Lung (tissue), 12 donors: Measurements from ENCODE around the gene FLNB. TPM values are rescaled to one million over a fixed set of nuclear protein-coding genes. Genes with fewer than 3 reads are reported as not detected.

Experiments used
- ATAC-seq: fragments of 200-7000 bp; cut with Tn5 transposase; one replicate; pipeline ENCODE4 v1.9.1; 2020; ENCODE audit warnings: moderate number of reproducible peaks; ENCODE audit not compliant: insufficient read depth, low FRiP score
- DNase-seq, 3 donors: peaks; one replicate each; pipeline ENCODE4 v3.0.0-alpha.2; 2013 to 2017
- H3K27ac ChIP-seq, 2 donors: one replicate each; pipeline ENCODE4 v1.5.1; 2013; ENCODE audit warnings: mild to moderate bottlenecking in 2 of 2, moderate library complexity in 2 of 2, control low read depth in 1 of 2, inconsistent platforms in 1 of 2, low read depth in 1 of 2, low read length in 1 of 2
- H3K27me3 ChIP-seq, 3 donors: one replicate each; pipeline ENCODE4 v1.5.1; 2013; ENCODE audit warnings: low read length in 2 of 3; ENCODE audit not compliant: control insufficient read depth in 3 of 3, insufficient read depth in 3 of 3
- H3K36me3 ChIP-seq, 4 donors: one replicate each; pipeline ENCODE4 v1.5.1; 2013; ENCODE audit warnings: low read length in 4 of 4, mild to moderate bottlenecking in 1 of 4, moderate library complexity in 1 of 4; ENCODE audit not compliant: control insufficient read depth in 4 of 4, insufficient read depth in 4 of 4
- H3K4me1 ChIP-seq, 5 donors: one replicate each; pipeline ENCODE4 v1.5.1; 2013; ENCODE audit warnings: low read length in 5 of 5, mild to moderate bottlenecking in 2 of 5, moderate library complexity in 1 of 5; ENCODE audit not compliant: control insufficient read depth in 5 of 5, insufficient read depth in 5 of 5
- H3K4me3 ChIP-seq: one replicate; pipeline ENCODE4 v1.5.1; 2013; ENCODE audit warnings: mild to moderate bottlenecking, control low read depth, moderate library complexity
- H3K9ac ChIP-seq, 2 donors: one replicate each; pipeline ENCODE4 v1.5.1; 2013; ENCODE audit warnings: low read length in 2 of 2, control low read depth in 1 of 2; ENCODE audit not compliant: insufficient read depth in 1 of 2
- H3K9me3 ChIP-seq, 4 donors: one replicate each; pipeline ENCODE4 v1.5.1; 2013; ENCODE audit warnings: low read length in 3 of 4, mild to moderate bottlenecking in 1 of 4, moderate library complexity in 1 of 4; ENCODE audit not compliant: control insufficient read depth in 4 of 4, insufficient read depth in 3 of 4
- WGBS, 2 donors: extraction: QIAGEN DNeasy Blood & Tissue Kit; methylation state at CpG; one replicate each; pipeline ENCODE4 v1.1.7; 2013; 5-methylcytosine and 5-hydroxymethylcytosine counted together
- polyA plus RNA-seq, 2 donors: library from polyadenylated mRNA; stranded (reverse); fragments of 200-250 nt; gene quantifications; one replicate each; pipeline ENCODE4 v1.2.1, GENCODE V29; 2013
- total RNA-seq, 2 donors: library from RNA; depleted of rRNA in 1 of 2; stranded (reverse); fragments of >200 nt in 1 of 2; gene quantifications; one replicate each; pipeline ENCODE4 v1.2.1, GENCODE V29; 2014 to 2021
- TF ChIP-seq, protein P1 (sequence below): IDR thresholded peaks from 2 replicates; pipeline ENCODE4 v1.5.1; 2012; ENCODE audit warnings: mild to moderate bottlenecking; ENCODE audit errors: control extremely low read depth, extremely low read depth
- donor health status: control.
- donor health status: control.
- donor health status: Bipolar disorder and iron deficiency.
- donor health status: healthy.
- donor health status: DM: yes; HTN: yes; CAD: no.

Gene FLNB
- total and polyA plus RNA-seq, 4 donors: 32.4 to 122 (median 93.7) TPM

DNA sequence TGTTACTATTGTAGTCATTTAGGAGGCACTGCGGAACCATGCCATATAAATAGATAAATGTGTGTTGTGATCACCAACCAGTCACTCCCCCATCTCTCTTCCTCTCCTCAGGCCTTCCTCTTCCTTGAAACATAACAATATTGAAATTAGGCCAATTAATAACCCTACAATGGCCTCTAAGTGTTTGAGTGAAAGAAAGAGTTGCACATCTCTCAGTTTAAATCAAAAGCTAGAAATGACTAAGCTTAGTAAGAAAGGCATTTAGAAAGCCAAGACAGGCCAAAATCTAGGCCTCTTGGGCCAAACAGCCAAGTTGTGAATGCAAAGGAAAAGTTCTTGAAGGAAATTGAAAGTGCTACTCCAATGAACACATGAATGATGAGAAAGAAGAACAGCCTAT is 210.7 kb downstream of the FLNB start:
- Histone ChIP-seq H3K36me3 (no peaks in the 10 kb centered on the region), H3K27ac (no peak overlapping the region), H3K9me3 (no peaks in the 10 kb centered on the region), H3K9ac (no peak overlapping the region), H3K4me3 (no peak overlapping the region), H3K27me3 (peaks cover 0 to 4% (median 0%) of the 10 kb centered on the region in 3 donors), H3K4me1 (peaks cover 0 to 8% (median 3%) of the 10 kb centered on the region in 5 donors)
- TF ChIP-seq, protein P1, sequence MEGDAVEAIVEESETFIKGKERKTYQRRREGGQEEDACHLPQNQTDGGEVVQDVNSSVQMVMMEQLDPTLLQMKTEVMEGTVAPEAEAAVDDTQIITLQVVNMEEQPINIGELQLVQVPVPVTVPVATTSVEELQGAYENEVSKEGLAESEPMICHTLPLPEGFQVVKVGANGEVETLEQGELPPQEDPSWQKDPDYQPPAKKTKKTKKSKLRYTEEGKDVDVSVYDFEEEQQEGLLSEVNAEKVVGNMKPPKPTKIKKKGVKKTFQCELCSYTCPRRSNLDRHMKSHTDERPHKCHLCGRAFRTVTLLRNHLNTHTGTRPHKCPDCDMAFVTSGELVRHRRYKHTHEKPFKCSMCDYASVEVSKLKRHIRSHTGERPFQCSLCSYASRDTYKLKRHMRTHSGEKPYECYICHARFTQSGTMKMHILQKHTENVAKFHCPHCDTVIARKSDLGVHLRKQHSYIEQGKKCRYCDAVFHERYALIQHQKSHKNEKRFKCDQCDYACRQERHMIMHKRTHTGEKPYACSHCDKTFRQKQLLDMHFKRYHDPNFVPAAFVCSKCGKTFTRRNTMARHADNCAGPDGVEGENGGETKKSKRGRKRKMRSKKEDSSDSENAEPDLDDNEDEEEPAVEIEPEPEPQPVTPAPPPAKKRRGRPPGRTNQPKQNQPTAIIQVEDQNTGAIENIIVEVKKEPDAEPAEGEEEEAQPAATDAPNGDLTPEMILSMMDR: no peak
- 70 to 94% methylated on average over 1 of the region's 1 CpG for WGBS, 2 donors
- DNase-seq: no peak
- ATAC-seq: no peak

Other genes starting within 250 kb of the FLNB start
- 1 to 10 TPM; 1.2 to 2.2 TPM for gene DNASE1L3, start 202.6 kb downstream of the FLNB start, total RNA-seq
- gene DNASE1L3, start 202.6 kb downstream of the FLNB start, polyA plus RNA-seq: 10 to 100 TPM in 1 of 2 donors, 1 to 10 TPM in 1; 2.5 to 10.7 TPM
- gene ABHD6, start 229.4 kb downstream of the FLNB start, total RNA-seq: 10 to 100 TPM; 11.7 to 14.1 TPM
- 1 to 10 TPM; 5.2 to 9.7 TPM for gene ABHD6, start 229.4 kb downstream of the FLNB start, polyA plus RNA-seq